Upper lobe of left lung (tissue), 6 donors: ENCODE results near the gene COL6A3. TPM values are rescaled to one million over a fixed set of nuclear protein-coding genes. Genes with fewer than 3 reads are reported as not detected.
A peak's percentile ranks its signal among the peaks of the same experiment; 100 is the strongest.

Experiments used
- ATAC-seq, 2 donors: fragments of 200-7000 bp; cut with Tn5 transposase; one replicate each; pipeline ENCODE4 v1.9.1; 2022; ENCODE audit warnings: mild to moderate bottlenecking in 2 of 2, moderate library complexity in 2 of 2; ENCODE audit not compliant: low FRiP score in 2 of 2
- DNase-seq, 2 donors: peaks; one replicate each; pipeline ENCODE4 v3.0.0-alpha.2; 2019 to 2020
- H3K27ac ChIP-seq, 4 donors: fragments of 200-600 bp; sonication (generic); one replicate each; pipeline ENCODE4 v1.5.1; 2016 to 2019
- H3K27me3 ChIP-seq, 4 donors: fragments of 200-600 bp; sonication (generic); one replicate each; pipeline ENCODE4 v1.5.1; 2017 to 2019
- H3K36me3 ChIP-seq, 4 donors: fragments of 200-600 bp; sonication (generic); one replicate each; pipeline ENCODE4 v1.5.1; 2016 to 2019
- H3K4me1 ChIP-seq, 4 donors: fragments of 200-600 bp; sonication (generic); one replicate each; pipeline ENCODE4 v1.5.1; 2018 to 2019
- H3K4me3 ChIP-seq, 4 donors: fragments of 200-600 bp; sonication (generic); one replicate each; pipeline ENCODE4 v1.5.1; 2017 to 2019; ENCODE audit warnings: mild to moderate bottlenecking in 2 of 4, moderate library complexity in 1 of 4
- H3K9me3 ChIP-seq, 4 donors: fragments of 200-600 bp; sonication (generic); one replicate each; pipeline ENCODE4 v1.5.1; 2018 to 2019
- EP300 ChIP-seq, 4 donors: sonication (generic); formaldehyde crosslinking; IDR thresholded peaks; one replicate each; pipeline ENCODE4 v1.5.1; 2017; ENCODE audit warnings: antibody characterized with exemption in 4 of 4, control low read depth in 2 of 4
- POLR2A ChIP-seq, 4 donors: fragments of 450-650 bp; IDR thresholded peaks; one replicate each; pipeline ENCODE4 v1.5.1; 2016 to 2017; ENCODE audit warnings: antibody characterized with exemption in 4 of 4, mild to moderate bottlenecking in 2 of 4
- POLR2AphosphoS5 ChIP-seq, 2 donors: sonication (generic); formaldehyde crosslinking; IDR thresholded peaks; one replicate each; pipeline ENCODE4 v1.5.1; 2017; ENCODE audit warnings: antibody characterized with exemption in 2 of 2
- WGBS, 2 donors: methylation state at CpG; one replicate each; pipeline ENCODE4 v1.1.5; 2017 to 2018; 5-methylcytosine and 5-hydroxymethylcytosine counted together
- total RNA-seq, 6 donors: library from RNA; depleted of rRNA in 4 of 6; stranded (reverse); fragments of >200 nt in 4 of 6; gene quantifications; one replicate each; pipeline versions ENCODE4 v1.1.0 to v1.2.1, GENCODE V29; 2016 to 2021
- TF ChIP-seq, protein P1 (sequence below), 6 experiments: fragments of 450-650 bp in 4 of 6; fragments of 200-600 bp in 2 of 6; sonication (generic) in 2 of 6; IDR thresholded peaks; one replicate each; pipeline ENCODE4 v1.5.1; 2016 to 2019; ENCODE audit warnings: antibody characterized with exemption in 6 of 6
- donor health status: DM: no; HTN: no; CAD: no; lungs with moderate emphysema.
- donor health status: DM: no; HTN: yes; CAD: no; lungs with severe emphysema.

The COL6A3 gene
- total RNA-seq, 6 donors from 2014 or later, result 34.4 to 199 (median 71.9) TPM

GRCh38 chr2:237457388-237457941 is 43.5 kb upstream of the COL6A3 start:
- no peak overlapping the region for H3K27ac ChIP-seq
- no peaks in the 10 kb centered on the region for H3K36me3 ChIP-seq
- H3K4me1 ChIP-seq, result no peaks in the 10 kb centered on the region
- WGBS, 2 donors, result 87 to 92% methylated on average over 2 of the region's 2 CpGs
- H3K9me3 ChIP-seq, result no peaks in the 10 kb centered on the region
- H3K4me3 ChIP-seq, result no peak overlapping the region
- H3K27me3 ChIP-seq, result no peaks in the 10 kb centered on the region
- TF ChIP-seq POLR2AphosphoS5 (IDR thresholded peaks at IDR 0.05) (no peak), EP300 (IDR thresholded peaks at IDR 0.05) (no peak), POLR2A (IDR thresholded peaks at IDR 0.05) (no peak)
- TF ChIP-seq, protein P1, sequence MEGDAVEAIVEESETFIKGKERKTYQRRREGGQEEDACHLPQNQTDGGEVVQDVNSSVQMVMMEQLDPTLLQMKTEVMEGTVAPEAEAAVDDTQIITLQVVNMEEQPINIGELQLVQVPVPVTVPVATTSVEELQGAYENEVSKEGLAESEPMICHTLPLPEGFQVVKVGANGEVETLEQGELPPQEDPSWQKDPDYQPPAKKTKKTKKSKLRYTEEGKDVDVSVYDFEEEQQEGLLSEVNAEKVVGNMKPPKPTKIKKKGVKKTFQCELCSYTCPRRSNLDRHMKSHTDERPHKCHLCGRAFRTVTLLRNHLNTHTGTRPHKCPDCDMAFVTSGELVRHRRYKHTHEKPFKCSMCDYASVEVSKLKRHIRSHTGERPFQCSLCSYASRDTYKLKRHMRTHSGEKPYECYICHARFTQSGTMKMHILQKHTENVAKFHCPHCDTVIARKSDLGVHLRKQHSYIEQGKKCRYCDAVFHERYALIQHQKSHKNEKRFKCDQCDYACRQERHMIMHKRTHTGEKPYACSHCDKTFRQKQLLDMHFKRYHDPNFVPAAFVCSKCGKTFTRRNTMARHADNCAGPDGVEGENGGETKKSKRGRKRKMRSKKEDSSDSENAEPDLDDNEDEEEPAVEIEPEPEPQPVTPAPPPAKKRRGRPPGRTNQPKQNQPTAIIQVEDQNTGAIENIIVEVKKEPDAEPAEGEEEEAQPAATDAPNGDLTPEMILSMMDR (IDR thresholded peaks at IDR 0.05), result no peak
- no peak for ATAC-seq
- DNase-seq, result no peak

- peaks cover 0 to 1% (median 0%) of the 10 kb centered on the region in 4 donors for H3K4me1 ChIP-seq
- WGBS, 2 donors, result 55 to 64% methylated on average over 5 to 11 of the region's 11 CpGs
- no peak overlapping the region for H3K27ac ChIP-seq
- H3K36me3 ChIP-seq, result no peaks in the 10 kb centered on the region
- H3K4me3 ChIP-seq, result no peak overlapping the region
- TF ChIP-seq, protein P1 (IDR thresholded peaks at IDR 0.05), result no peak
- no peak for TF ChIP-seq EP300 (IDR thresholded peaks at IDR 0.05)
- no peak for TF ChIP-seq POLR2AphosphoS5 (IDR thresholded peaks at IDR 0.05)
- ATAC-seq (peak; percentile 28 to 51), DNase-seq (no peak)
- no peaks in the 10 kb centered on the region for H3K9me3 ChIP-seq
- H3K27me3 ChIP-seq, result no peaks in the 10 kb centered on the region
Measured at GRCh38 chr2:237456200-237456843, 42.4 kb upstream of the COL6A3 start.

DNA sequence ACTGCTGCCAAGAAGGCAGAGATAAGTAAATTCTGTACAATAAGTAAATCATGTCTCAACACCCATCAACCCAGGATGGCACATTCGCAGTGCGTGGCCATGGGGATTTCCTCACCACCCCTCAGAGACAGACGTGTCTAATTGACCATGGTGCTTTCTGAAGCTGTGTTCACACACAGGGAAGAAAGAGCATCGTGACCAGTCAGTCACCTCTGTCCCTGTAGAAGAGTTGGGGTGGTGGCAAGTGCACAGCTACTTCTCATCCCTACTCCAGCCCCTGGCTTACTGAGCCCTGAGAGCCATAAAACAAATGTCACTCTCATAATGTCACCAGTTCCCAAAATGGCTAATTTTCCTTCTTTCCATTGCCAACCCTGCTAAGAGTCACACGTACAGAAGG is 41.8 kb upstream of the COL6A3 start:
- DNase-seq (no peak), ATAC-seq (no peak)
- Histone ChIP-seq H3K9me3 (no peaks in the 10 kb centered on the region), H3K27me3 (no peaks in the 10 kb centered on the region), H3K4me3 (no peak overlapping the region), H3K27ac (no peak overlapping the region), H3K36me3 (no peaks in the 10 kb centered on the region), H3K4me1 (peaks cover 0 to 7% (median 0%) of the 10 kb centered on the region in 4 donors)
- 83 to 86% methylated on average over 5 of the region's 5 CpGs for WGBS, 2 donors
- no peak for TF ChIP-seq POLR2AphosphoS5 (IDR thresholded peaks at IDR 0.05)
- TF ChIP-seq, protein P1 (IDR thresholded peaks at IDR 0.05), result no peak
- no peak for TF ChIP-seq POLR2A (IDR thresholded peaks at IDR 0.05)
- TF ChIP-seq EP300 (IDR thresholded peaks at IDR 0.05), result no peak

DNA sequence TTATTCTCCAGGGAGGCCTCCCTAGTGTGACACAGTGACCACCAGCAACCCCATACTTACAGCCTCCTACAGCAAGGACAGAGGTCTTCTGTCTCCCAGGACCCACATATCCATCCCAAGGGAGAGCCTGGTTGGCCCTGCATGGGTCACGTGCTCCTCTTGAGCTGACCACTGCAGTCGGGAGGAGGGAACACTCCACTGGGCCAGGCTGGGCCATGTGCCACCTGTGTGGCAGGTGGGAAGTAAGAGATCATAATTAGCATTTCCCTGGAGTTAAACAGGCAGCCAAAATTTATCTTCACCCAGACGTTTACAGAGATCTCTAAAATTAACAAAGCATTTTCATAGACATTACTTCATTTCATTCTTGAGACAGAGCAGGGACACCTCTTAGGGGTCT is 39.7 kb upstream of the COL6A3 start:
- ATAC-seq (no peak), DNase-seq (no peak)
- Histone ChIP-seq H3K4me3 (no peak overlapping the region), H3K4me1 (peaks cover 18 to 28% (median 19%) of the 10 kb centered on the region in 4 donors), H3K36me3 (no peaks in the 10 kb centered on the region), H3K9me3 (no peaks in the 10 kb centered on the region), H3K27ac (no peak overlapping the region), H3K27me3 (no peaks in the 10 kb centered on the region)
- TF ChIP-seq POLR2A (IDR thresholded peaks at IDR 0.05), result no peak
- TF ChIP-seq, protein P1 (IDR thresholded peaks at IDR 0.05), result no peak
- WGBS, 2 donors, result 59 to 60% methylated on average over 3 of the region's 3 CpGs

DNA sequence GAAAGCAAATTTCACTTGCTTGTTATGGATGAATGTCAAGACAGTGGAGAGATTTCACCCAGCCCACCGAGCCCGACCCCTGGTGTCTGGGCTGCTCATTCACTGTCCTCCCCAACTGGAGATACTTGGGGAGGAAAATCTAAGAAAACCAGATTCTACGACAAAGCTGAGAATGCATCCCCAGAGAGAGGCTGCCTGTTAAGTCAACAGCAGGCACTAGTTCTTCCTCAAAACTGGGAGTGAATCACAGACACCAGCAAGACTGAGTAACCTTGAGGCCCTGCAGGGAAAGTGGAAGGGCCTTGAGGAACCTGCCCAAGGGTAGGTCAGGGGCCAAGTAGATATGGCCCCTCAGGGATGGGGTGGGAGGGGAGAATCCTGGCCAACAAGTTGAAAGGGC is 38.9 kb upstream of the COL6A3 start:
- Histone ChIP-seq H3K36me3 (no peaks in the 10 kb centered on the region), H3K27me3 (no peaks in the 10 kb centered on the region), H3K27ac (no peak overlapping the region), H3K4me1 (peaks cover 19 to 32% (median 20%) of the 10 kb centered on the region in 4 donors), H3K9me3 (no peaks in the 10 kb centered on the region), H3K4me3 (no peak overlapping the region)
- WGBS, 2 donors, result 86 to 95% methylated on average over 3 of the region's 3 CpGs
- DNase-seq (no peak), ATAC-seq (no peak)
- TF ChIP-seq POLR2A (IDR thresholded peaks at IDR 0.05) (no peak), POLR2AphosphoS5 (IDR thresholded peaks at IDR 0.05) (no peak), EP300 (IDR thresholded peaks at IDR 0.05) (no peak)
- TF ChIP-seq, protein P1 (IDR thresholded peaks at IDR 0.05), result no peak
